ENCODE measurements around the gene SLC4A1AP. TPM values are rescaled to one million over a fixed set of nuclear protein-coding genes. Genes with fewer than 3 reads are reported as not detected.
A peak's percentile ranks its signal among the peaks of the same experiment; 100 is the strongest.

SLC4A1AP gene
- total RNA-seq, 1 experiment from 2014 or later, result 29.1 TPM

DNA sequence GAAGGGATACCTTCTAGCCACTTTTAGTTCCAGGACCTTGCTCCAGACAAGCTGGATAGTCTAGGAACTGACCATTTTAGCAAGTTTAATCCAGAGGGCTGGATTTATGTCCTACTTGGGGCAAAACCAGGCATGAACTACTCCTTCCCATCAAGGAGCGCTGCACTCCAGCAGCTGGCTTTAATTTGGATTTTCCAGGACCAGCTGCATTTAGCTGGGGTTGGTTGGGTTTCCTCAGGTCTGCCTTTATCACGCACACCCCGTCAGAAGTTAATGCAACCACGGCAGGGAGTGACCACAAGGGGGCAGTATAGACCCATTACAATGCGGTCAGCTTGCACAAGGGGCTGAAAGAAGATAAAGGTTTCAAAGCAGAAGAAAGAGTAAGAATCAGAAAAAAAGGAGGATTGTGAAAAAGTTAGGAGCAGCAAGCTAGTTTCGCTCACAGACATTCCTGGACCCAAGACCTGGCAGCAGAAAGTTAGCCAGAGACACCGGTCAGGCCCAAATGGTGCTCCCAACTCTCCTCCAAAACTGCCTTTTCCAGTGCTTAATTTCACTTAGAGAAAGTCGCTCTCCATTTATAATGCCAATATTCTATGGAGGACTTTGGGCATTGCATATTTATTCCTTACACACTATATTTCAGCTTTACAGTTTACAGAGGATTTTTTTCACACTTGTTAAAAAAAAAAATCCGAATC, 40.1 kb downstream of the SLC4A1AP start:
- no peaks in the 10 kb centered on the region for H4K20me1 ChIP-seq (ENCODE audit: low read length)
- peak overlapping the region; percentile 37 for H2AFZ ChIP-seq (ENCODE audit: low read length)
- no peaks in the 10 kb centered on the region for H3K9me2 ChIP-seq (replicated peaks; ENCODE audit: low read length)
- intact Hi-C loops (cut with micrococcal nuclease), result loop anchor here (1.0 to 10.0 kb wide), 4 partner anchors 71 to 861 kb away; partner anchors contain the start of gene MRPL33
- H3K27me3 ChIP-seq (ENCODE audit: low read length), result no peaks in the 10 kb centered on the region
- ChIA-PET CTCF (interaction anchor here (0.5 to 1.1 kb wide), 6 partner anchors 9 to 692 kb away, joined by 3 to 6 read pairs (median 4); no protein-coding TSS in a partner anchor), POLR2A (ENCODE audit: unreplicated experiment) (interaction anchor here (0.7 kb wide), 1 partner anchor 567 kb away, joined by 6 read pairs; no protein-coding TSS in a partner anchor)
- H3K4me3 ChIP-seq (ENCODE audit: low read length), result no peak overlapping the region
- H3K4me1 ChIP-seq (ENCODE audit: insufficient read depth, low read length), result peaks cover 30% of the 10 kb centered on the region
- peak; percentile 62 for ATAC-seq
- H3K9ac ChIP-seq (ENCODE audit: low read length), result no peak overlapping the region
- H3K4me2 ChIP-seq (ENCODE audit: low read length), result no peak overlapping the region; the same call in 1 of the 2 replicates
- TF ChIP-seq CTCF (conservative IDR thresholded peaks at IDR 0.05; ENCODE audit: low read depth, low read length) (peak; percentile 96), EZH2phosphoT487 (IDR thresholded peaks at IDR 0.05; ENCODE audit: borderline replicate concordance, low read length) (no peak)
- H3K79me2 ChIP-seq (ENCODE audit: low read length), result no peaks in the 10 kb centered on the region
- DNase-seq, result peak; percentile 94
- no peak overlapping the region for H3K27ac ChIP-seq (ENCODE audit: low read length)
- no peaks in the 10 kb centered on the region for H3K36me3 ChIP-seq (ENCODE audit: low read depth, low read length)
- no peaks in the 10 kb centered on the region for H3K9me3 ChIP-seq (ENCODE audit: low read length)
- no TSS peak for BruUV-seq (replicated peaks)
- H3F3A ChIP-seq (ENCODE audit: low read length, unreplicated experiment), result peaks cover 5% of the 10 kb centered on the region

DNA sequence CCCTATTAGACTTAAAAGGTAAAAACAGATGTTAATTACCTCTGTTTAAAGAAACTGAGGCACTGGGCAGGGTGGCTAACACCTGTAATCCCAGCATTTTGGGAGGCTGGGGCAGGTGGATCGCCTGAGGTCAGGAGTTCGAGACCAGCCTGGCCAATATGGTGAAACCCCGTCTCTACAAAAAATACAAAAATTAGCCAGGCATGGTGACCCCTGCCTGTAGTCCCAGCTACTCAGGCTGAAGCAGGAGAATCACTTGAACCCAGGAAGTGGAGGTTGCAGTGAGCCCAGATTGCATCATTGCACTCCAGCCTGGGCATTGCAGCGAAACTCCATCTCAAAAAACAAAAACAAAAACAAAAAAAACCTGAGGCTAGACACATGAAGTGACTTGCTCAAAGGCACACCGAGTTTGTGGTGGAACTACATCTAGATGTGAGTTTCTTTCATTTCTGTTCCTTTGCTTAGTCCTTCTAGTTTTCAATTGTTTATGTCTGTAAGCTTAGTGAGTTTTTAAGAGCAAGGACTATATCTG, 40.7 kb downstream of the SLC4A1AP start:
- intact Hi-C loops (cut with micrococcal nuclease), result loop anchor here (10.0 kb wide), 3 partner anchors 70 to 860 kb away; partner anchors contain the start of gene MRPL33
- Histone ChIP-seq H3F3A (ENCODE audit: low read length, unreplicated experiment) (peaks cover 5% of the 10 kb centered on the region), H3K4me1 (ENCODE audit: insufficient read depth, low read length) (peaks cover 30% of the 10 kb centered on the region), H3K9me2 (replicated peaks; ENCODE audit: low read length) (no peaks in the 10 kb centered on the region), H3K36me3 (ENCODE audit: low read depth, low read length) (no peaks in the 10 kb centered on the region), H3K4me3 (ENCODE audit: low read length) (no peak overlapping the region), H4K20me1 (ENCODE audit: low read length) (no peaks in the 10 kb centered on the region), H3K27ac (ENCODE audit: low read length) (no peak overlapping the region), H3K9me3 (ENCODE audit: low read length) (no peaks in the 10 kb centered on the region), H2AFZ (ENCODE audit: low read length) (no peak overlapping the region), H3K9ac (ENCODE audit: low read length) (no peak overlapping the region), H3K4me2 (ENCODE audit: low read length) (no peak overlapping the region), H3K27me3 (ENCODE audit: low read length) (no peaks in the 10 kb centered on the region), H3K79me2 (ENCODE audit: low read length) (no peaks in the 10 kb centered on the region)
- TF ChIP-seq EZH2phosphoT487 (IDR thresholded peaks at IDR 0.05; ENCODE audit: borderline replicate concordance, low read length), result no peak
- no peak for TF ChIP-seq CTCF (conservative IDR thresholded peaks at IDR 0.05; ENCODE audit: low read depth, low read length)
- POLR2A ChIA-PET (ENCODE audit: unreplicated experiment), result no interaction called here
- DNase-seq (no peak), ATAC-seq (no peak)
- CTCF ChIA-PET, result interaction anchor here (1.1 kb wide), 1 partner anchor 14 kb away, joined by 4 read pairs; no protein-coding TSS in a partner anchor
- BruUV-seq (replicated peaks), result no TSS peak
